ENCODE data around the gene SLC16A11. TPM values are rescaled to one million over a fixed set of nuclear protein-coding genes. Genes with fewer than 3 reads are reported as not detected.

Gene SLC16A11
- total and polyA plus RNA-seq, 2 donors (not counting 1 experiment from before 2014, with no cell fraction given), result 10.0 to 31.9 TPM

- H3K4me2 ChIP-seq (replicated peaks; ENCODE audit: low read depth, low read length, poor library complexity, severe bottlenecking), result no peak within 1 kb of the TSS
- H3K9ac ChIP-seq (ENCODE audit: low read length), result no peak within 1 kb of the TSS
- no peak within 1 kb of the TSS for H3K27ac ChIP-seq (ENCODE audit: low read length in 2 of 2)
- H3K36me3 ChIP-seq (replicated peaks in 1 of 2; ENCODE audit: control extremely low read depth in 1 of 2, control insufficient read depth in 1 of 2, extremely low read depth in 1 of 2, insufficient read depth in 2 of 2, low read length in 1 of 2), result no peaks in the 10 kb centered on the region
- Mint-ChIP-seq H3K9me3 (ENCODE audit: insufficient read depth) (no peaks in the 10 kb centered on the region), H3K27ac (no peak within 1 kb of the TSS), H3K4me3 (no peak within 1 kb of the TSS), H3K27me3 (peaks cover 21% of the 10 kb centered on the region), H3K4me1 (peaks cover 23% of the 10 kb centered on the region)
- H3K4me3 ChIP-seq (ENCODE audit: control extremely low read depth in 1 of 5, extremely low read depth in 1 of 5, insufficient read depth in 1 of 5, low read depth in 2 of 5, low read length in 4 of 5), result no peak within 1 kb of the TSS
- TF ChIP-seq EZH2 (IDR thresholded peaks at IDR 0.05; ENCODE audit: borderline replicate concordance, insufficient read depth, low read depth, low read length, poor library complexity, severe bottlenecking) (no peak), CTCF (IDR thresholded peaks at IDR 0.05) (no peak)
- H3K27me3 ChIP-seq (replicated peaks in 1 of 4; ENCODE audit: control extremely low read depth in 1 of 4, control insufficient read depth in 3 of 4, insufficient read depth in 4 of 4, low read length in 3 of 4), result peaks cover 0 to 6% (median 3%) of the 10 kb centered on the region in 4 experiments
- H4K20me1 ChIP-seq (ENCODE audit: control insufficient read depth, insufficient read depth, low read length, poor library complexity, severe bottlenecking), result no peaks in the 10 kb centered on the region
- WGBS (ENCODE audit: insufficient coverage), result 81% methylated on average over 10 of the region's 15 CpGs
- intact Hi-C loops (cut with micrococcal nuclease), result no loop called here
- H2AFZ ChIP-seq (ENCODE audit: insufficient read depth, low read depth, low read length, poor library complexity, severe bottlenecking), result no peak within 1 kb of the TSS
- H3K79me2 ChIP-seq (ENCODE audit: control insufficient read depth, insufficient read depth, low read length), result no peaks in the 10 kb centered on the region
- DNase-seq (no peak), ATAC-seq (ENCODE audit: low read depth) (no peak)
- peaks cover 10 to 17% of the 10 kb centered on the region in 2 donors for H3K4me1 ChIP-seq (ENCODE audit: control insufficient read depth in 2 of 2, insufficient read depth in 2 of 2, low read length in 2 of 2)
- ChIA-PET POLR2A (interaction anchor here (0.5 kb wide), 1 partner anchor 365 kb away, joined by 3 read pairs; no protein-coding TSS in a partner anchor), CTCF (interaction anchor here (1.3 kb wide), 1 partner anchor 28 kb away, joined by 3 read pairs; no protein-coding TSS in a partner anchor)
- H3K9me3 ChIP-seq (ENCODE audit: control extremely low read depth in 1 of 3, control insufficient read depth in 2 of 3, insufficient read depth in 1 of 3, low read length in 2 of 3), result peaks cover 0 to 4% (median 0%) of the 10 kb centered on the region in 3 donors
Measured at GRCh38 chr17:7079581-7080455, 35.9 kb upstream of the SLC16A11 start, which contains the start of gene CLEC10A. Gene CLEC10A, minus strand, starts transcription at chr17:7080251. Its CDS starts 1,439 bp downstream, at chr17:7078812.

GRCh38 chr17:7078711-7079110 is 34.8 kb upstream of the SLC16A11 start:
- intact Hi-C loops (cut with micrococcal nuclease), result no loop called here
- ChIA-PET POLR2A (no interaction called here), CTCF (no interaction called here)
- no peak overlapping the region for H3K27ac ChIP-seq (ENCODE audit: low read length in 2 of 2)
- H3K4me2 ChIP-seq (replicated peaks; ENCODE audit: low read depth, low read length, poor library complexity, severe bottlenecking), result no peak overlapping the region
- ATAC-seq (ENCODE audit: low read depth), result no peak
- no peaks in the 10 kb centered on the region for H3K79me2 ChIP-seq (ENCODE audit: control insufficient read depth, insufficient read depth, low read length)
- no peak overlapping the region for H3K4me3 ChIP-seq (ENCODE audit: control extremely low read depth in 1 of 5, extremely low read depth in 1 of 5, insufficient read depth in 1 of 5, low read depth in 2 of 5, low read length in 4 of 5)
- no peak for TF ChIP-seq EZH2 (IDR thresholded peaks at IDR 0.05; ENCODE audit: borderline replicate concordance, insufficient read depth, low read depth, low read length, poor library complexity, severe bottlenecking)
- no peak for TF ChIP-seq CTCF (IDR thresholded peaks at IDR 0.05)
- no peak overlapping the region for H2AFZ ChIP-seq (ENCODE audit: insufficient read depth, low read depth, low read length, poor library complexity, severe bottlenecking)
- WGBS (ENCODE audit: insufficient coverage), result 92% methylated on average over 9 of the region's 10 CpGs
- Mint-ChIP-seq H3K4me3 (no peak overlapping the region), H3K27me3 (peaks cover 12% of the 10 kb centered on the region), H3K4me1 (peaks cover 20% of the 10 kb centered on the region), H3K9me3 (ENCODE audit: insufficient read depth) (no peaks in the 10 kb centered on the region), H3K27ac (no peak overlapping the region)
- no peaks in the 10 kb centered on the region for H4K20me1 ChIP-seq (ENCODE audit: control insufficient read depth, insufficient read depth, low read length, poor library complexity, severe bottlenecking)
- peaks cover 10 to 14% of the 10 kb centered on the region in 2 donors for H3K4me1 ChIP-seq (ENCODE audit: control insufficient read depth in 2 of 2, insufficient read depth in 2 of 2, low read length in 2 of 2)
- H3K36me3 ChIP-seq (replicated peaks in 1 of 2; ENCODE audit: control extremely low read depth in 1 of 2, control insufficient read depth in 1 of 2, extremely low read depth in 1 of 2, insufficient read depth in 2 of 2, low read length in 1 of 2), result no peaks in the 10 kb centered on the region
- no peak for DNase-seq
- no peak overlapping the region for H3K9ac ChIP-seq (ENCODE audit: low read length)
- peaks cover 0 to 4% (median 0%) of the 10 kb centered on the region in 3 donors for H3K9me3 ChIP-seq (ENCODE audit: control extremely low read depth in 1 of 3, control insufficient read depth in 2 of 3, insufficient read depth in 1 of 3, low read length in 2 of 3)
- peaks cover 0 to 4% (median 2%) of the 10 kb centered on the region in 4 experiments for H3K27me3 ChIP-seq (replicated peaks in 1 of 4; ENCODE audit: control extremely low read depth in 1 of 4, control insufficient read depth in 3 of 4, insufficient read depth in 4 of 4, low read length in 3 of 4)

All from B cell (primary cell).